GM12892 (cell line): ENCODE data around the gene AP2A2.

Source experiments
- DNase-seq: peaks from one replicate; pipeline ENCODE4 v3.0.0; 2011; ENCODE audit not compliant: insufficient read length
- FAIRE-seq: peaks from 2 replicates; lab custom pipeline; 2011; peaks lifted over from hg19 to GRCh38; lab: Jason Lieb, UNC
- POLR2A ChIP-seq: IDR thresholded peaks from 2 replicates; pipeline ENCODE4 v1.6.1; 2011; ENCODE audit warnings: low read depth, low read length, control low read depth
- POLR2AphosphoS5 ChIP-seq: IDR thresholded peaks from 2 replicates; pipeline ENCODE4 v1.6.1; 2011; ENCODE audit warnings: low read depth, low read length, control low read depth
- TAF1 ChIP-seq: IDR thresholded peaks from 2 replicates; pipeline ENCODE4 v1.6.1; 2011; ENCODE audit warnings: low read depth, mild to moderate bottlenecking, control low read depth, low read length, borderline replicate concordance

Gene AP2A2

DNA sequence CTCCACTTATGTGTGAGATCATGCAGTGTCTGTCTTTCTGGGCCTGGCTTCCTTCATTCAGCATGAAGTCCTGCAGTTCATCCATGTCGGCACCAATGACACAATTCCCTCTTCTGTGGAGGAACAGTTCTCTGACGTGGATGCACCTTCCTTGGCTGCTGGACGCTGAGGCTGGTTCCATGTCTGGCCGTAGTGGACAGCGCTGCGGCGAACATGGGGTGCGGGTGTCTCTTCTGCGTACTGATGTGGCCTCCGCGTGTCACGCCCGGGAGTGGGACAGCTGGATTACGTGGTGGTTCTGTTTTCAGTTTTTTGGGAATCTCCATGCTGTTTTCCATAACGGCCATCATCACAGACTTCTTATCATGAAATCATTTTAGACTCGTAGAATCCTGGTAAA, 132.1 kb downstream of the AP2A2 start:
- FAIRE-seq (no peak), DNase-seq (no peak)
- no peak for TF ChIP-seq TAF1
- TF ChIP-seq POLR2AphosphoS5, result no peak
- no peak for TF ChIP-seq POLR2A

DNA sequence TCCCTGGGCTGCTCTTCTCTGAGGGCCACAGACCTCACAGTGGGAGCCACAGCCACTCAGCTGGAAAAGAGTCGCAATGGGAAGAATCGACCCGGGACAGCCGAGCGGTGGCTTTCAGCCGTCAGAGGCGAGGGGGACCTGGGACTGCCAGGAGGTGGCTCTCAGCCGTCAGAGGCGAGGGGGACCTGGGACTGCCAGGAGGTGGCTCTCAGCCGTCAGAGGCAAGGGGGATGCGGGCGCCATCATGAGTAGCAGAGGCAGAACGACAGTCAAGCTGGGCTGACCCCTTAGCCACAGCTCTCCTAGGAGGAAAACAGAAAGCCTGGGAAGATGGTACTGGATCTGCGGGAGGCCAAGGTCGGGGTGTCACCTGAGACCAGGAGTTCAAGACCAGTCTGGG, 134.1 kb downstream of the AP2A2 start:
- FAIRE-seq, result no peak
- no peak for TF ChIP-seq TAF1
- no peak for TF ChIP-seq POLR2AphosphoS5
- TF ChIP-seq POLR2A, result no peak
- no peak for DNase-seq

DNA sequence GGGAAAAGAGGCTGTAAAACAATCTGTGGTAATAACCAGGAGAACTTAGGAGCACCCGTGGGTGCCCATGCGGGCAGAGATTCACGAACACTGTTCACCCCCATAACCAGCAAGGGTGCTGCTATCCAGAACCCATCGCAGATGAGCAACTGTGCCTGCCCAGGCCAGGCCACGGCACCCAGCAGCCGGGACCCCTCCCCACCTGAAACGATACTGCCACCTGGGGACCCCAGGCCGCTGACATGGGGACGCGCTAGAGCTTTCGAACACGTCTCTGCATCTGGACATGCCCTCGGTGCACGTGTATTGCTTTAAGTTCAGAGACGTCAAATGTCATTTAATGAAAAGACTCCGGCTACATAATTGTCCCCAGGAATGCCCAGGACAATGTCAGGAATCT, 134.7 kb downstream of the AP2A2 start:
- FAIRE-seq (no peak), DNase-seq (no peak)
- no peak for TF ChIP-seq POLR2AphosphoS5
- no peak for TF ChIP-seq POLR2A
- no peak for TF ChIP-seq TAF1

DNA sequence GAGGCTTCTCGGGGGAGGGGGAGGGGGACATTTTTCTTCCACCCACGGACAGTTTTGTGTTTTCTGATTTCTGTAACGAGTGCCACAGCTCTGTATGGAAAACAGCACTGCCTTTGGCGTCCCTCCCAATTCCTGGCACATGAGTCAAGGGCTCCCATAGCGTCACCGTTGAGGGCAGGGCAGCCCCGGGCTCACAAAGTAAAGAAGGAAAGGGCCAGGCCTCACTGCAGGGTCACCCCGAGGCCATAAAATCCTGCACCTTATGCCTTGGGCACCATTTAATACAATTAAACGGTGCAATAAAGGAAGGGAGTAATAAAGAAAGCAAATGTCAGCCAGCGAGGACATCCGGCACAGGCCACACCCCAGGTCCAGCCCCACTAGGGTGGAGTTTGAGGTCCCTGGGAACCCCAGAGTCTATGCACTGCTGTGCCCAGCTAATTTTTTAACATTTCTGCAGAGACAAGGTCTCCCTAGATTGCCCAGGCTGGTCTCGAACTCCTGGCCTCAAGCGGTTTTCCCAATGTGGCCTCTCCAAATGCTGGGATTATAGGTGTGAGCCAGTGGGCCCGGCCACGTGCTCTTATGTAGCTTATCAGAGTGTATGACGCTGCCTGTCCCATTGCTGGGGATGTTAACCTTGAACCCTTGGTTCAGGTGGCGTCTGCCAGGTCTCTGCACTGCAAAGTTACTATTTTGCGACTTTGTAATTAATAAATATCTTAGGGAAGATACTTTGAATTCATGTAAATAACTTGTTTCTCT, 135.4 kb downstream of the AP2A2 start:
- no peak for TF ChIP-seq TAF1
- no peak for TF ChIP-seq POLR2AphosphoS5
- TF ChIP-seq POLR2A, result no peak
- FAIRE-seq (no peak), DNase-seq (no peak)
